Measurements from ENCODE around the gene ABCB7.

DNA sequence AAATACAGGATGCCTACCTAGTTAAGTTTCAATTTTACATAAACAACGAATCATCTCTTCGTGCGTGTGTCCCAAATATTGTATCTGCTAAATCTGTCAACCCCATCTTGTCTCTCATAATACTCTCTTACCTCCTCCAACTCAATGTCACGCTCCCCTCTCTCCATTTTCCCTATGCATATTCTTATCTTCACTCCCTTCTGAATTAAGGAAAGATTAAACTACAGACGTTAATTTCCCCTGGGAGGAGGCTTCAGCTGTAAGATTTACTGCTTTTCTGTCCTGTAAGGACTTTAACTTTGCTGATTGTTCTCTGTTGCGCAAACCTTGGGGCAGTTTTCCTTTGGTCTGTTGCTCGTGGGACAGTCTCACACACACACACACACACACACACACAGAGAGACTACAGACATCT is 455 bp upstream of the ABCB7 start:
- TF ChIP-seq POLR2AphosphoS5 (IDR thresholded peaks at IDR 0.05; ENCODE audit: low read depth, low read length): no peak
- TF ChIP-seq TAF1 (IDR thresholded peaks at IDR 0.05; ENCODE audit: borderline replicate concordance, low read depth, low read length): no peak
- TF ChIP-seq POLR2A (IDR thresholded peaks at IDR 0.05; ENCODE audit: low read depth, low read length): no peak
